HEK293T (cell line): ENCODE data around the gene RRP8.
A peak's percentile ranks its signal among the peaks of the same experiment; 100 is the strongest.

Experiments used
- CTCF ChIA-PET: fragments of 350-600 bp; formaldehyde crosslinking; extraction: SDS; loops from one replicate; lab custom pipeline; 2021; ENCODE audit warnings: antibody characterized with exemption, inconsistent platforms; lab: Yijun Ruan, JAX
- POLR2A ChIA-PET: fragments of 350-600 bp; formaldehyde crosslinking; extraction: SDS; loops from one replicate; lab custom pipeline; 2020; ENCODE audit warnings: antibody characterized with exemption, inconsistent platforms; lab: Yijun Ruan, JAX
- DNase-seq: peaks from one replicate; pipeline ENCODE4 v3.0.0; 2012; ENCODE audit warnings: mixed read lengths; ENCODE audit errors: extremely low spot score
- ARNT ChIP-seq: fragments of 450-650 bp; IDR thresholded peaks from 2 replicates; pipeline ENCODE4 v1.6.1; 2017; ENCODE audit warnings: mild to moderate bottlenecking
- BHLHE40 ChIP-seq: fragments of 450-650 bp; IDR thresholded peaks from 2 replicates; pipeline ENCODE4 v1.6.1; 2016; ENCODE audit warnings: mild to moderate bottlenecking, moderate library complexity, borderline replicate concordance
- CTBP1 ChIP-seq: fragments of 450-650 bp; IDR thresholded peaks from 2 replicates; pipeline ENCODE4 v1.6.1; 2016; ENCODE audit warnings: borderline replicate concordance
- ELF4 ChIP-seq: fragments of 450-650 bp; IDR thresholded peaks from 2 replicates; pipeline ENCODE4 v1.6.1; 2017; ENCODE audit warnings: antibody characterized with exemption
- FOXA1 ChIP-seq: fragments of 450-650 bp; IDR thresholded peaks from 2 replicates; pipeline ENCODE4 v1.6.1; 2016; ENCODE audit warnings: mild to moderate bottlenecking
- FOXK2 ChIP-seq: fragments of 450-650 bp; IDR thresholded peaks from 2 replicates; pipeline ENCODE4 v1.6.1; 2016; ENCODE audit warnings: mild to moderate bottlenecking
- FOXM1 ChIP-seq: fragments of 450-650 bp; IDR thresholded peaks from 2 replicates; pipeline ENCODE4 v1.6.1; 2017; ENCODE audit warnings: mild to moderate bottlenecking, borderline replicate concordance
- HDGF ChIP-seq: fragments of 450-650 bp; IDR thresholded peaks from 2 replicates; pipeline ENCODE4 v1.6.1; 2017; ENCODE audit warnings: antibody characterized with exemption, borderline replicate concordance
- L3MBTL2 ChIP-seq: fragments of 450-650 bp; conservative IDR thresholded peaks from 2 replicates; pipeline ENCODE4 v1.6.1; 2016; ENCODE audit warnings: mild to moderate bottlenecking
- LEF1 ChIP-seq: fragments of 450-650 bp; IDR thresholded peaks from 2 replicates; pipeline ENCODE4 v1.6.1; 2017; ENCODE audit warnings: mild to moderate bottlenecking, borderline replicate concordance
- NFRKB ChIP-seq: fragments of 450-650 bp; IDR thresholded peaks from 2 replicates; pipeline ENCODE4 v1.6.1; 2016; ENCODE audit warnings: mild to moderate bottlenecking, moderate library complexity
- SP1 ChIP-seq: fragments of 450-650 bp; IDR thresholded peaks from 2 replicates; pipeline ENCODE4 v1.6.1; 2017
- SUZ12 ChIP-seq: fragments of 450-650 bp; IDR thresholded peaks from 2 replicates; pipeline ENCODE4 v1.6.1; 2016; ENCODE audit warnings: mild to moderate bottlenecking
- TARDBP ChIP-seq: fragments of 450-650 bp; IDR thresholded peaks from 2 replicates; pipeline ENCODE4 v1.6.1; 2016
- ZNF384 ChIP-seq: fragments of 450-650 bp; IDR thresholded peaks from 2 replicates; pipeline ENCODE4 v1.6.1; 2016
- TF ChIP-seq, protein P1 (sequence below): fragments of 450-650 bp; IDR thresholded peaks from 2 replicates; pipeline ENCODE4 v1.6.1; 2016

Gene RRP8

DNA sequence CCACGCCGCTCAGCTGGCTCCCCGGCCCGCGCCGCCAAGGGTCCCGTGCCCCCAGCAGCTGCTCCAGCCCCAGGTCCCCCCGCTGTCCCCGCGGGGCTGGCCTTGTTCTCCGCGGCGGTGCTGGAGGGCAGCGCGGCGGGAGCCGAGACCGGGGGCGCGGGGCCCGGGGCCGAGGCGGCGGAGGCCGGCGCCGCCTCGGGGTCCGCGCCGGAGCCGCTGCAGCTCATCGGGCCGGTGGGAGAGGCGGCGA is 8.5 kb upstream of the RRP8 start:
- TF ChIP-seq, protein P1, sequence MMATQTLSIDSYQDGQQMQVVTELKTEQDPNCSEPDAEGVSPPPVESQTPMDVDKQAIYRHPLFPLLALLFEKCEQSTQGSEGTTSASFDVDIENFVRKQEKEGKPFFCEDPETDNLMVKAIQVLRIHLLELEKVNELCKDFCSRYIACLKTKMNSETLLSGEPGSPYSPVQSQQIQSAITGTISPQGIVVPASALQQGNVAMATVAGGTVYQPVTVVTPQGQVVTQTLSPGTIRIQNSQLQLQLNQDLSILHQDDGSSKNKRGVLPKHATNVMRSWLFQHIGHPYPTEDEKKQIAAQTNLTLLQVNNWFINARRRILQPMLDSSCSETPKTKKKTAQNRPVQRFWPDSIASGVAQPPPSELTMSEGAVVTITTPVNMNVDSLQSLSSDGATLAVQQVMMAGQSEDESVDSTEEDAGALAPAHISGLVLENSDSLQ: no peak
- TF ChIP-seq ELF4 (no peak), SP1 (no peak), SUZ12 (no peak), HDGF (no peak), ARNT (no peak), NFRKB (no peak), FOXK2 (no peak), ZNF384 (no peak), FOXM1 (no peak), CTBP1 (no peak), L3MBTL2 (no peak), LEF1 (no peak), BHLHE40 (no peak), TARDBP (no peak), FOXA1 (no peak)
- DNase-seq: no peak
- CTCF ChIA-PET: interaction anchor here (1.2 to 1.4 kb wide), 2 partner anchors 55 to 233 kb away, joined by 4 to 5 read pairs; no protein-coding TSS in a partner anchor
- POLR2A ChIA-PET: interaction anchor here (0.6 to 5.2 kb wide), 14 partner anchors 9 to 233 kb away, joined by 3 to 39 read pairs (median 4); partner anchors contain the start of genes ILK, MRPL17 and RRP8

DNA sequence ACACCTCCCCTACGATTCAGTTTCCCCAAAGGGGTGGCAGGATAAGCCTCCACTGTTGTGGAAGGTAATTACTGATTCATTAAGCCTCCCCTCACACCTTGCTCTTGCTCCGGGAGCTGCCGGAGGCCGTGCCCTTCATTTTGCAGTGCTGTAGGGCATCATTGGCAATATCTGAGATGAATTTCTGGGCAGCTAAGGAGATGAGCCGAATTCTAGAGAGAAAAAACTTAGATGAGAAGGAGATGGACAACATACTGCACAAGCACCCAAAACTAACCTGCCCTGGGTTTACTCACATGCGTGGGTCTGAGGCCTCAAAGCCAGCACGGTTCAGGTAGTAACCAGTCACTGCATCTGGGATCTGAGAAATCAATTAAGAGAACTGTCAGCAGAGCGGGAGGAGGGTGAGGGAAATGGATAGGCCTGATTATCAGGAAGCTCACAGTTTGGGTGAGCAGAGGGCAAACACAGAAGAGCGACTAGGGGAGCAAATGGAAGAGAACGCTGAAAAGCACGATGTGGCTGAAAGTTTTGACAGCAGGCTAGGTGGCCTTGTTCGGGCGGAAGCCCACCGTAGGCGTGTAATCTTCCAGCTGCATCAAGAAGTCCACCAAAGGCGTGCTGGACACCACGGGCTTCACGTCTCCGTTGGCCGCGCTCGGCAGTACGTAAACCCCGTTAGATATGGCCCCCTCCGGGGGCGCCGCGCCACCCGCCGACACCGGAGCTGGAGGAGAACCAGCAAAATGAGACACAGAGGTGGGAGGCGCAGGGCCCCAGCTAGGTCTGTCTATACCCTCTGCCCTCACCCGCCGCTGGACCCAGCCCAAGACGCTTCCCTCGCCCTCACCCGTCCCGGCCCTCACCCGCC is 7.9 kb upstream of the RRP8 start:
- TF ChIP-seq CTBP1: no peak
- TF ChIP-seq ARNT: no peak
- no peak for TF ChIP-seq ZNF384
- TF ChIP-seq HDGF: no peak
- no peak for TF ChIP-seq L3MBTL2
- TF ChIP-seq ELF4: no peak
- TF ChIP-seq FOXA1: no peak
- no peak for TF ChIP-seq FOXK2
- CTCF ChIA-PET: interaction anchor here (0.6 to 1.2 kb wide), 2 partner anchors 77 to 232 kb away, joined by 5 to 6 read pairs; no protein-coding TSS in a partner anchor
- POLR2A ChIA-PET: interaction anchor here (0.6 to 5.2 kb wide), 14 partner anchors 8 to 232 kb away, joined by 3 to 39 read pairs (median 4); partner anchors contain the start of genes ILK, MRPL17 and RRP8

DNA sequence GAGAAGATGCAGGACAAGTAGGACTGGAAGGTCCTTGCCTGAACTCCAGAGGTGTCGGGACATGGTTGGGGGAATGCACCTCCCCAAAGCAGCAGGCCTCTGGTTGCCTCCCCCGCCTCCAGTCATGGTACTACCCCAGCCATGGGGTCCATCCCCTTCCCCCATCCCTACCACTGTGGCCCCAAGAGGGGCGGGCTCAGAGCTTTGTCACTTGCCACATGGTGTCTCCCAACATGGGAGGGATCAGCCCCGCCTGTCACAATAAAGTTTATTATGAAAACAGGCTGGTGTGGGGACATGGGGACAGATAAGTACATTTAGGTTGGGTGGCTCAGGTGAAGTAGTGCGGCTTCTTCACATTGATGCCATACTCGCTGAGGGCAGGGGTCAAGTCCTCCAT is 7.2 kb upstream of the RRP8 start:
- ChIA-PET CTCF (no interaction called here), POLR2A (interaction anchor here (1.7 to 5.2 kb wide), 2 partner anchors 16 to 72 kb away, joined by 4 to 39 read pairs; partner anchors contain the start of gene MRPL17)
- no peak for TF ChIP-seq ELF4
- no peak for TF ChIP-seq BHLHE40
- DNase-seq: no peak

More for the DNA sequence above, 7.9 kb upstream of the RRP8 start:
- peak; percentile 20 for DNase-seq

DNA sequence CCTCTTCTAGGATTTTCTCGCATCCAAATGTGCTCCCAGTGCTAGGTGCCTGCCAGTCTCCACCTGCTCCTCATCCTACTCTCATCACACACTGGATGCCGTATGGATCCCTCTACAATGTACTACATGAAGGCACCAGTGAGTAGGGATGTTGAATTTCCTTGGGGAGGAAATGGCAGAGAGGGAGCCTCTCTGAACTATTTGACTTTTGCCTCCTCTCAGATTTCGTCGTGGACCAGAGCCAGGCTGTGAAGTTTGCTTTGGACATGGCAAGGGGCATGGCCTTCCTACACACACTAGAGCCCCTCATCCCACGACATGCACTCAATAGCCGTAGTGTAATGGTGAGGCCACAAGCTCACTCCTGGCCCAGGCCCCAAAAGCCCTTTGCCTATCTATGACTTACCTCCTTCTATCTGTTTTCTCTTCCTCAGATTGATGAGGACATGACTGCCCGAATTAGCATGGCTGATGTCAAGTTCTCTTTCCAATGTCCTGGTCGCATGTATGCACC is 6.1 kb upstream of the RRP8 start:
- ChIA-PET CTCF (no interaction called here), POLR2A (interaction anchor here (1.2 to 5.2 kb wide), 3 partner anchors 9 to 73 kb away, joined by 3 to 39 read pairs (median 13); partner anchors contain the start of genes MRPL17 and TPP1)
- no peak for DNase-seq
- no peak for TF ChIP-seq BHLHE40
- no peak for TF ChIP-seq HDGF
- no peak for TF ChIP-seq LEF1
- no peak for TF ChIP-seq ZNF384
- TF ChIP-seq FOXM1: no peak
- TF ChIP-seq, protein P1: no peak
- no peak for TF ChIP-seq SP1
- no peak for TF ChIP-seq ELF4
- no peak for TF ChIP-seq NFRKB
- TF ChIP-seq L3MBTL2: no peak
- TF ChIP-seq ARNT: no peak
- TF ChIP-seq CTBP1: no peak
- TF ChIP-seq TARDBP: no peak
- TF ChIP-seq FOXK2: no peak
- TF ChIP-seq FOXA1: no peak
- TF ChIP-seq SUZ12: no peak

DNA sequence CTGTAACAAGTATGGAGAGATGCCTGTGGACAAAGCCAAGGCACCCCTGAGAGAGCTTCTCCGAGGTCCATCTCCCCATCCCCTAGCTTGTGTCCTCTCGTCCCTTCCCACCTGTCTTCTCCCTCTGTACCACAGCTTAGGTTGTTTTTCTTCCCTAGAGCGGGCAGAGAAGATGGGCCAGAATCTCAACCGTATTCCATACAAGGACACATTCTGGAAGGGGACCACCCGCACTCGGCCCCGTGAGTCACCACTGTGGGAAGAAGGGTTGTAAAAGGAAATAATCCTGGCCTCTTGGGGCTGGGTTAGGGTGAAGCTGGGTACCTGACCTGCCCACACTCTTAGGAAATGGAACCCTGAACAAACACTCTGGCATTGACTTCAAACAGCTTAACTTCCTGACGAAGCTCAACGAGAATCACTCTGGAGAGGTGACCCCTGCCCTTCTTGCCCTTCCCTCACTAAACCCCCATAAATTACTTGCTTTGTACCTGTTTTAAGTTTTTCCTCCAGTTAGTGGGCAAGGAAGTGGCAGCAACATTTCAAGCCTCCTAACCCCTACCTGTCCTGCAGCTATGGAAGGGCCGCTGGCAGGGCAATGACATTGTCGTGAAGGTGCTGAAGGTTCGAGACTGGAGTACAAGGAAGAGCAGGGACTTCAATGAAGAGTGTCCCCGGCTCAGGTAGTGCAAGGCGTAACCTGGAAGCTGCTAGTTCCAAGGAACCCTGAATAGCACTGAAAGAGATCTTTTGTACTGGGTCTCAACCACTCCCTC is 5.5 kb upstream of the RRP8 start:
- no peak for TF ChIP-seq ZNF384
- TF ChIP-seq, protein P1: no peak
- no peak for TF ChIP-seq HDGF
- TF ChIP-seq L3MBTL2: no peak
- no peak for DNase-seq
- ChIA-PET POLR2A (interaction anchor here (1.2 to 5.2 kb wide), 3 partner anchors 10 to 73 kb away, joined by 3 to 39 read pairs (median 13); partner anchors contain the start of genes MRPL17 and TPP1), CTCF (no interaction called here)

DNA sequence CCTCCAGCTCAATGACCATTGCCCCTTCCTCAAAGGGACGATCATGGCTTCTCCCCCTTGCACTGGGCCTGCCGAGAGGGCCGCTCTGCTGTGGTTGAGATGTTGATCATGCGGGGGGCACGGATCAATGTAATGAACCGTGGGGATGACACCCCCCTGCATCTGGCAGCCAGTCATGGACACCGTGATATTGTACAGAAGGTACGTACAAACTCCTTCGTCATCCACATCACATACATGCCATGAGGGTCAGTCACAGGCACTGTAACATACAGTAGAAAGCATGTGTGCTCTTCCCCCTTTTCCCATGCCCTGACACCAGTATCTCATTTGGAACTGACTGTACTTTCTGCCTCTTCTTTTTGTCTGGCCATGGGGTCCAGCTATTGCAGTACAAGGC is 4.6 kb upstream of the RRP8 start:
- ChIA-PET POLR2A (interaction anchor here (1.7 to 3.5 kb wide), 3 partner anchors 11 to 76 kb away, joined by 6 to 14 read pairs (median 13); partner anchors contain the start of genes MRPL17 and TPP1), CTCF (no interaction called here)
- DNase-seq: no peak
- TF ChIP-seq SP1: no peak
